ENCODE data around the gene DISP1. TPM values are rescaled to one million over a fixed set of nuclear protein-coding genes. Genes with fewer than 3 reads are reported as not detected.

DISP1 gene
- total and polyA plus RNA-seq, 10 of the 15 experiments (the other 5 are each of a cell fraction or from before 2014, with no cell fraction given), result 0.11 to 1.4 (median 0.72) TPM

DNA sequence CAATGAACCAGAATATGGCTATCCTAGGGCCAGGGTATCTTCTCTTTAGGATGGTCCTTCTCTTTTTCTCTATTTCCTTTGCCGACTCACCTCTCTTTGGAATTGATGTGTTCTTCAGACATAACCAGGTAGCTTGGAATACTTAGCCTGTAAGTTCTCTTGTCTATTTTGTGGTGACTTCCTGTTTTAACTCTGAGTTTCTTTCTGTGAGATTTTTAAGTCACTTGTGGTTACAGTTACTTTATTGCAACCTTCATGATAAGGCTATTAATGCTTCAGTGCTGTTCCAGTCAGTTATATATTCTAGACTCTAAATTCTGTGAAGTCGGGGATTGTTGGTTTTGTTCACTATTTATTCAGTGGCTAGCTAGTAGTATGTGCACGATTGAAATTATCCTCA, 46.2 kb downstream of the DISP1 start (continued):
- no peak for TF ChIP-seq NR2F1 (conservative IDR thresholded peaks at IDR 0.05)
- TF ChIP-seq ZNF274 (IDR thresholded peaks at IDR 0.05; ENCODE audit: insufficient read depth, insufficient read length), result no peak
- TF ChIP-seq JUND (IDR thresholded peaks at IDR 0.05; ENCODE audit: low read depth, low read length), result no peak
- TF ChIP-seq CHD1 (IDR thresholded peaks at IDR 0.05; ENCODE audit: low read depth, low read length), result no peak

Other genes with a start within 250 kb of the DISP1 start
- 7.7 and 9.2 TPM in 2 replicates for gene TAF1A, start 225.1 kb upstream of the DISP1 start, total RNA-seq (2014; rRNA removed)
- 12.3 and 12.9 TPM in 2 replicates for gene TAF1A, start 225.1 kb upstream of the DISP1 start, total RNA-seq (2014; rRNA removed; fragmentation: Illumina TruSeq; extraction: Trizol)
- 7.5 and 10.1 TPM in 2 replicates for gene TAF1A, start 225.1 kb upstream of the DISP1 start, total RNA-seq (2021)
- 13.6 and 18.2 TPM in 2 replicates for gene TAF1A, start 225.1 kb upstream of the DISP1 start, polyA plus RNA-seq (2011; rRNA removed)
- 9.8 and 11.1 TPM in 2 replicates for gene TAF1A, start 225.1 kb upstream of the DISP1 start, polyA plus RNA-seq (2014; fragmentation: Illumina TruSeq; extraction: Trizol)
- gene TAF1A, start 225.1 kb upstream of the DISP1 start, polyA plus RNA-seq (2014; fragmentation: Nextera tagmentation; extraction: Ambion mirVana), result 10 to 100 TPM; 12.2 to 17.9 TPM
- gene TAF1A, start 225.1 kb upstream of the DISP1 start, polyA plus RNA-seq (2014; rRNA removed), result 6.8 and 9.9 TPM in 2 replicates
- gene TAF1A, start 225.1 kb upstream of the DISP1 start, polyA plus RNA-seq (2016; fragmentation: Nextera tagmentation; extraction: Ambion mirVana), result 10 to 100 TPM; 11.8 to 13.4 TPM
- gene MIA3, start 196.9 kb upstream of the DISP1 start, total RNA-seq (2014; rRNA removed), result 38.4 and 49.9 TPM in 2 replicates
- gene MIA3, start 196.9 kb upstream of the DISP1 start, total RNA-seq (2014; rRNA removed; fragmentation: Illumina TruSeq; extraction: Trizol), result 33.5 and 37.0 TPM in 2 replicates
- 28.8 and 37.0 TPM in 2 replicates for gene MIA3, start 196.9 kb upstream of the DISP1 start, total RNA-seq (2021)
- gene MIA3, start 196.9 kb upstream of the DISP1 start, polyA plus RNA-seq (2011; rRNA removed), result 23.7 and 49.0 TPM in 2 replicates
- gene MIA3, start 196.9 kb upstream of the DISP1 start, polyA plus RNA-seq (2014; fragmentation: Illumina TruSeq; extraction: Trizol), result 42.9 and 50.8 TPM in 2 replicates
- 10 to 100 TPM; 12.9 to 19.3 TPM for gene MIA3, start 196.9 kb upstream of the DISP1 start, polyA plus RNA-seq (2014; fragmentation: Nextera tagmentation; extraction: Ambion mirVana)
- 26.6 and 28.9 TPM in 2 replicates for gene MIA3, start 196.9 kb upstream of the DISP1 start, polyA plus RNA-seq (2014; rRNA removed)
- gene MIA3, start 196.9 kb upstream of the DISP1 start, polyA plus RNA-seq (2016; fragmentation: Nextera tagmentation; extraction: Ambion mirVana), result 10 to 100 TPM; 25.7 to 31.7 TPM
- 16.3 and 17.0 TPM in 2 replicates for gene AIDA, start 102.5 kb upstream of the DISP1 start, total RNA-seq (2014; rRNA removed)
- 12.9 and 13.9 TPM in 2 replicates for gene AIDA, start 102.5 kb upstream of the DISP1 start, total RNA-seq (2014; rRNA removed; fragmentation: Illumina TruSeq; extraction: Trizol)
- 27.0 and 28.3 TPM in 2 replicates for gene AIDA, start 102.5 kb upstream of the DISP1 start, total RNA-seq (2021)
- gene AIDA, start 102.5 kb upstream of the DISP1 start, polyA plus RNA-seq (2011; rRNA removed), result 43.1 and 54.0 TPM in 2 replicates
- gene AIDA, start 102.5 kb upstream of the DISP1 start, polyA plus RNA-seq (2014; fragmentation: Illumina TruSeq; extraction: Trizol), result 33.6 and 41.9 TPM in 2 replicates
- 10 to 100 TPM in 1 of 2 experiments, 1 to 10 TPM in 1; 8.9 to 12.8 TPM for gene AIDA, start 102.5 kb upstream of the DISP1 start, polyA plus RNA-seq (2014; fragmentation: Nextera tagmentation; extraction: Ambion mirVana)
- 20.7 and 22.2 TPM in 2 replicates for gene AIDA, start 102.5 kb upstream of the DISP1 start, polyA plus RNA-seq (2014; rRNA removed)
- gene AIDA, start 102.5 kb upstream of the DISP1 start, polyA plus RNA-seq (2016; fragmentation: Nextera tagmentation; extraction: Ambion mirVana), result 10 to 100 TPM; 17.0 to 21.5 TPM
- gene BROX, start 102.5 kb upstream of the DISP1 start, total RNA-seq (2014; rRNA removed), result 15.2 and 17.8 TPM in 2 replicates
- gene BROX, start 102.5 kb upstream of the DISP1 start, total RNA-seq (2014; rRNA removed; fragmentation: Illumina TruSeq; extraction: Trizol), result 17.5 and 18.4 TPM in 2 replicates
- 13.5 and 16.1 TPM in 2 replicates for gene BROX, start 102.5 kb upstream of the DISP1 start, total RNA-seq (2021)
- gene BROX, start 102.5 kb upstream of the DISP1 start, polyA plus RNA-seq (2011; rRNA removed), result 5.8 and 9.5 TPM in 2 replicates
- gene BROX, start 102.5 kb upstream of the DISP1 start, polyA plus RNA-seq (2014; fragmentation: Illumina TruSeq; extraction: Trizol), result 8.7 and 11.8 TPM in 2 replicates
- 10 to 100 TPM; 19.4 to 42.0 TPM for gene BROX, start 102.5 kb upstream of the DISP1 start, polyA plus RNA-seq (2014; fragmentation: Nextera tagmentation; extraction: Ambion mirVana)
- gene BROX, start 102.5 kb upstream of the DISP1 start, polyA plus RNA-seq (2014; rRNA removed), result 5.5 and 6.2 TPM in 2 replicates
- gene BROX, start 102.5 kb upstream of the DISP1 start, polyA plus RNA-seq (2016; fragmentation: Nextera tagmentation; extraction: Ambion mirVana), result 10 to 100 TPM; 20.4 to 24.1 TPM
- not detected in 2 replicates for gene FAM177B, start 77.8 kb upstream of the DISP1 start, total RNA-seq (2014; rRNA removed)
- gene FAM177B, start 77.8 kb upstream of the DISP1 start, total RNA-seq (2014; rRNA removed; fragmentation: Illumina TruSeq; extraction: Trizol), result not detected in 2 replicates
- not detected in 2 replicates for gene FAM177B, start 77.8 kb upstream of the DISP1 start, total RNA-seq (2021)
- not detected in 2 replicates for gene FAM177B, start 77.8 kb upstream of the DISP1 start, polyA plus RNA-seq (2011; rRNA removed)
- gene FAM177B, start 77.8 kb upstream of the DISP1 start, polyA plus RNA-seq (2014; fragmentation: Illumina TruSeq; extraction: Trizol), result not detected in 2 replicates
- gene FAM177B, start 77.8 kb upstream of the DISP1 start, polyA plus RNA-seq (2014; fragmentation: Nextera tagmentation; extraction: Ambion mirVana), result under 1 TPM in 1 of 2 experiments, not detected in 1; 0.06 TPM
- gene FAM177B, start 77.8 kb upstream of the DISP1 start, polyA plus RNA-seq (2014; rRNA removed), result not detected in 2 replicates
- not detected for gene FAM177B, start 77.8 kb upstream of the DISP1 start, polyA plus RNA-seq (2016; fragmentation: Nextera tagmentation; extraction: Ambion mirVana)

Data from GM12878 (cell line).